GM23248 (cell line): ENCODE data around the gene TIMM23.
"Not testable (repeated sequence)": the region's sequence is repeated elsewhere in the genome, so short reads cannot be mapped to it uniquely, and the experiment has no call there.

Source experiments
- EZH2 ChIP-seq: fragments of 200-600 bp; sonication (generic); IDR thresholded peaks from 2 replicates; pipeline ENCODE4 v1.6.1; 2018; ENCODE audit warnings: antibody characterized with exemption, mild to moderate bottlenecking; ENCODE audit not compliant: insufficient read depth, poor library complexity, severe bottlenecking
- EZH2phosphoT487 ChIP-seq: fragments of 200-600 bp; sonication (generic); IDR thresholded peaks from 2 replicates; pipeline ENCODE4 v1.6.1; 2018; ENCODE audit warnings: antibody characterized with exemption, moderate library complexity, mild to moderate bottlenecking, low read depth; ENCODE audit not compliant: insufficient read depth

- TF ChIP-seq EZH2, EZH2phosphoT487: not testable (repeated sequence)
Observed at GRCh38 chr10:45999955-46000354, 27.7 kb downstream of the TIMM23 start.
